ENCODE measurements around the gene NKPD1. TPM values are rescaled to one million over a fixed set of nuclear protein-coding genes. Genes with fewer than 3 reads are reported as not detected.

Gene NKPD1
- total RNA-seq, 1 donor from 2014 or later: not detected

DNA sequence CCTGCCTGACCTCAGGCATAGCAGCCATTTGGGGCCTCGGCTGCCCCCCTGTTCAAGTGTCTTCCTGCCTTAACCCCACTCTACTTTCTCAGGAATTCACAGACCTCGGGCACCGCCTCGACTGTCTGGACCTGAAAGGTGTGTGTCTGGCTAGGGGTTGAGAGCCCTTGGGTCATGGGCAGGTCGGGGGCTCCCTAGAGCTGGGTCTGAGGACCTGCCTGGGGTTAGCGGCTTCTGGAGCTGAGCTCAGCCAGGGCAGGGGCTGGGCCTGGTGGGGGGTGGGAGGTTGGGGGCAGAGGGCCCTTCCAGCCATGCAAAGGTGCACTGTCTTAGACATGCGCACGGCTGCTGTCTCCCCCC lies 20.7 kb downstream of the NKPD1 start:
- no peak for TF ChIP-seq EZH2 (IDR thresholded peaks at IDR 0.05; ENCODE audit: insufficient read depth, low read length)
- TF ChIP-seq, protein P1, sequence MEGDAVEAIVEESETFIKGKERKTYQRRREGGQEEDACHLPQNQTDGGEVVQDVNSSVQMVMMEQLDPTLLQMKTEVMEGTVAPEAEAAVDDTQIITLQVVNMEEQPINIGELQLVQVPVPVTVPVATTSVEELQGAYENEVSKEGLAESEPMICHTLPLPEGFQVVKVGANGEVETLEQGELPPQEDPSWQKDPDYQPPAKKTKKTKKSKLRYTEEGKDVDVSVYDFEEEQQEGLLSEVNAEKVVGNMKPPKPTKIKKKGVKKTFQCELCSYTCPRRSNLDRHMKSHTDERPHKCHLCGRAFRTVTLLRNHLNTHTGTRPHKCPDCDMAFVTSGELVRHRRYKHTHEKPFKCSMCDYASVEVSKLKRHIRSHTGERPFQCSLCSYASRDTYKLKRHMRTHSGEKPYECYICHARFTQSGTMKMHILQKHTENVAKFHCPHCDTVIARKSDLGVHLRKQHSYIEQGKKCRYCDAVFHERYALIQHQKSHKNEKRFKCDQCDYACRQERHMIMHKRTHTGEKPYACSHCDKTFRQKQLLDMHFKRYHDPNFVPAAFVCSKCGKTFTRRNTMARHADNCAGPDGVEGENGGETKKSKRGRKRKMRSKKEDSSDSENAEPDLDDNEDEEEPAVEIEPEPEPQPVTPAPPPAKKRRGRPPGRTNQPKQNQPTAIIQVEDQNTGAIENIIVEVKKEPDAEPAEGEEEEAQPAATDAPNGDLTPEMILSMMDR (IDR thresholded peaks at IDR 0.05; ENCODE audit: insufficient read depth, low read depth, low read length): no peak
- DNase-seq (ENCODE audit: low read depth) (no peak), FAIRE-seq (no peak)
- Histone ChIP-seq H3K27ac (ENCODE audit: low read depth, low read length) (no peak overlapping the region), H3K4me2 (ENCODE audit: low read length) (no peak overlapping the region), H3K9ac (ENCODE audit: low read length) (no peak overlapping the region), H2AFZ (ENCODE audit: low read depth, low read length) (no peak overlapping the region), H3K27me3 (ENCODE audit: insufficient read depth, low read length) (no peaks in the 10 kb centered on the region), H4K20me1 (ENCODE audit: insufficient read depth, low read length) (peaks cover 47% of the 10 kb centered on the region), H3K36me3 (ENCODE audit: insufficient read depth, low read length) (peaks cover 3% of the 10 kb centered on the region), H3K4me3 (ENCODE audit: insufficient read depth, low read depth, low read length) (no peak overlapping the region), H3K79me2 (ENCODE audit: insufficient read depth, low read length) (peaks cover 31% of the 10 kb centered on the region), H3K4me1 (ENCODE audit: insufficient read depth, low read length) (no peaks in the 10 kb centered on the region), H3K9me3 (ENCODE audit: insufficient read depth, low read depth, low read length) (no peaks in the 10 kb centered on the region)
- no peak overlapping the region for H3K27ac Mint-ChIP-seq (ENCODE audit: unreplicated experiment)
- no peaks in the 10 kb centered on the region for H3K27me3 Mint-ChIP-seq (ENCODE audit: low read depth, unreplicated experiment)
- H3K4me3 Mint-ChIP-seq (ENCODE audit: unreplicated experiment): no peak overlapping the region
- H3K9me3 Mint-ChIP-seq (ENCODE audit: unreplicated experiment): no peaks in the 10 kb centered on the region
- H3K4me1 Mint-ChIP-seq (ENCODE audit: low read depth, unreplicated experiment): peaks cover 17% of the 10 kb centered on the region
- peaks cover 4% of the 10 kb centered on the region for H3K36me3 Mint-ChIP-seq (ENCODE audit: low read depth, unreplicated experiment)

DNA sequence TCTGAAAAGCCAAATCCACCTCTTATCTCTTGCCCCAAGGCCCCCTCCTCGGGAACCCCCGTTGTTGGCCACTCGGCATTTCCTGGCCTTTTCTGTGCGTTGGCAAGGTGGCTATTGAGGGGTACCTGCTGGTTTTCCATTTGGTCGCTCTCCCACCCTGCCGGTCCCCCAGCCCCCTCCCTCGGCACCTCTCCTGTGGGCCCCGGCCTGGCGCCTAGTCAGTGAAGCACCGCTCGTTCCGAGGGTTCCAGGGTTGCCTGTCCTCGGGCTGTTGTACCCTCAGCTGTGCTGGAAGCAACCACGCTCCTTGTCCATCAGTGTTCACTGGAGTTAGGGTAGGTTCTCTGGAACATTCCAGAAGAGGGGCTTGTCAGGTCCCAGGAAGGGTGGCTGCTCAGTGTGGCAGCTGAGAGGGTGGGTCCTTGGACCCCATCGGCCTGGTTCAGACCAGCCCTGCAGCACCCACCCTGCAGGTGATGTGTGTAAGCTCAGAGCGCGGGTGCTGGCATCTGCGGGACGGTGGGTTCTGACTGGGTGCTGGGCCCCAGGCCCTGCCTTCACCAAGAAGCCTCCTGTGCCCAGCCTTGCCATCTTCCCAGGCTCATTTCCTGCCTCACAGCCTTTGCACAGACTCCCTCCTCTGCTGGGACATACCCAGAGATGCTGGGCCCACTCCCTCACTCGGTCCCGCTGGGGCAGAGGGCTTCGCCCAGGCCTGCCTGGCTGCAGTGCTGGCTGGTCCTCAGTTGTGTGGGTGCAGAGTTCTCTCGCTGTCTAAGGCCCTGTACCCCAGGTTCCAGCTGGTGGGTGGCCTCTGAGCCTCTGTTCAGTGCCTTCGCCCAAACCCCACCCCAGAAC lies 21.3 kb downstream of the NKPD1 start:
- no peak overlapping the region for H3K27ac ChIP-seq (ENCODE audit: low read depth, low read length)
- no peak overlapping the region for H3K4me3 Mint-ChIP-seq (ENCODE audit: unreplicated experiment)
- H4K20me1 ChIP-seq (ENCODE audit: insufficient read depth, low read length): peaks cover 53% of the 10 kb centered on the region
- H3K36me3 Mint-ChIP-seq (ENCODE audit: low read depth, unreplicated experiment): peaks cover 4% of the 10 kb centered on the region
- H3K4me3 ChIP-seq (ENCODE audit: insufficient read depth, low read depth, low read length): no peak overlapping the region
- no peak overlapping the region for H3K4me2 ChIP-seq (ENCODE audit: low read length)
- no peak overlapping the region for H2AFZ ChIP-seq (ENCODE audit: low read depth, low read length)
- H3K27me3 ChIP-seq (ENCODE audit: insufficient read depth, low read length): no peaks in the 10 kb centered on the region
- H3K9me3 Mint-ChIP-seq (ENCODE audit: unreplicated experiment): no peaks in the 10 kb centered on the region
- no peak for FAIRE-seq
- no peak for DNase-seq (ENCODE audit: low read depth)
- no peak overlapping the region for H3K27ac Mint-ChIP-seq (ENCODE audit: unreplicated experiment)
- no peaks in the 10 kb centered on the region for H3K9me3 ChIP-seq (ENCODE audit: insufficient read depth, low read depth, low read length)
- H3K36me3 ChIP-seq (ENCODE audit: insufficient read depth, low read length): peaks cover 3% of the 10 kb centered on the region
- no peaks in the 10 kb centered on the region for H3K4me1 ChIP-seq (ENCODE audit: insufficient read depth, low read length)
- no peaks in the 10 kb centered on the region for H3K27me3 Mint-ChIP-seq (ENCODE audit: low read depth, unreplicated experiment)
- TF ChIP-seq, protein P1 (IDR thresholded peaks at IDR 0.05; ENCODE audit: insufficient read depth, low read depth, low read length): no peak
- no peak for TF ChIP-seq EZH2 (IDR thresholded peaks at IDR 0.05; ENCODE audit: insufficient read depth, low read length)
- peaks cover 17% of the 10 kb centered on the region for H3K4me1 Mint-ChIP-seq (ENCODE audit: low read depth, unreplicated experiment)
- peaks cover 36% of the 10 kb centered on the region for H3K79me2 ChIP-seq (ENCODE audit: insufficient read depth, low read length)
- no peak overlapping the region for H3K9ac ChIP-seq (ENCODE audit: low read length)

DNA sequence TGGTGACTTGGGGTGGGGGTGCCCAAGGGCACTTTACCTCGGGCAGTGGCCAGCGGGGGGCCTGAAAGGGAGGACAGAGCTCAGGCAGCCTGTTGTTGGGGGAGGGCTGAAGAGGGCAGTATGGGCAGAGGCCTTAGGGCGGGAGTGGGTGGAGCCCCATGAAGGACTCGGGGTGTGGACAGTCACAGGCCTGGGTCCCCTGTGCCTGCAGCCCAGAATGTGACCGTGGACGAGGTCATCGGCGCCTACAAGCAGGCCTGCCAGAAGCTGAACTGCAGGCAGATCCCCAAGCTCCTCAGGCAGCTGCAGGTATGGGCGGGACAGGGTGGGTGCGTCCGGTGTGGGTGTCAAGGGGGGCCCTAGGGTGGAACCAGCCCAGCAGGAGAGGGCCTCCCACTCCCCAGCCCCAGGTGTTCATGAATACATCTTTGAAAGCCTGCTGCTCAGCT lies 22.5 kb downstream of the NKPD1 start:
- Histone ChIP-seq H2AFZ (ENCODE audit: low read depth, low read length) (no peak overlapping the region), H3K36me3 (ENCODE audit: insufficient read depth, low read length) (peaks cover 3% of the 10 kb centered on the region), H3K4me1 (ENCODE audit: insufficient read depth, low read length) (no peaks in the 10 kb centered on the region), H3K9ac (ENCODE audit: low read length) (no peak overlapping the region), H3K79me2 (ENCODE audit: insufficient read depth, low read length) (peaks cover 45% of the 10 kb centered on the region), H4K20me1 (ENCODE audit: insufficient read depth, low read length) (peaks cover 63% of the 10 kb centered on the region), H3K27ac (ENCODE audit: low read depth, low read length) (no peak overlapping the region), H3K27me3 (ENCODE audit: insufficient read depth, low read length) (no peaks in the 10 kb centered on the region), H3K9me3 (ENCODE audit: insufficient read depth, low read depth, low read length) (no peaks in the 10 kb centered on the region), H3K4me3 (ENCODE audit: insufficient read depth, low read depth, low read length) (no peak overlapping the region), H3K4me2 (ENCODE audit: low read length) (no peak overlapping the region)
- Mint-ChIP-seq H3K36me3 (ENCODE audit: low read depth, unreplicated experiment) (peaks cover 10% of the 10 kb centered on the region), H3K27me3 (ENCODE audit: low read depth, unreplicated experiment) (no peaks in the 10 kb centered on the region), H3K4me1 (ENCODE audit: low read depth, unreplicated experiment) (peaks cover 17% of the 10 kb centered on the region), H3K27ac (ENCODE audit: unreplicated experiment) (no peak overlapping the region), H3K4me3 (ENCODE audit: unreplicated experiment) (no peak overlapping the region), H3K9me3 (ENCODE audit: unreplicated experiment) (no peaks in the 10 kb centered on the region)
- DNase-seq (ENCODE audit: low read depth) (no peak), FAIRE-seq (no peak)
- TF ChIP-seq, protein P1 (IDR thresholded peaks at IDR 0.05; ENCODE audit: insufficient read depth, low read depth, low read length): no peak
- no peak for TF ChIP-seq EZH2 (IDR thresholded peaks at IDR 0.05; ENCODE audit: insufficient read depth, low read length)

Data from astrocyte (in vitro differentiated cells and primary cell).